ENCODE data around the gene TUBA1C.
"Not testable (repeated sequence)": the region's sequence is repeated elsewhere in the genome, so short reads cannot be mapped to it uniquely, and the experiment has no call there.

TUBA1C gene

DNA sequence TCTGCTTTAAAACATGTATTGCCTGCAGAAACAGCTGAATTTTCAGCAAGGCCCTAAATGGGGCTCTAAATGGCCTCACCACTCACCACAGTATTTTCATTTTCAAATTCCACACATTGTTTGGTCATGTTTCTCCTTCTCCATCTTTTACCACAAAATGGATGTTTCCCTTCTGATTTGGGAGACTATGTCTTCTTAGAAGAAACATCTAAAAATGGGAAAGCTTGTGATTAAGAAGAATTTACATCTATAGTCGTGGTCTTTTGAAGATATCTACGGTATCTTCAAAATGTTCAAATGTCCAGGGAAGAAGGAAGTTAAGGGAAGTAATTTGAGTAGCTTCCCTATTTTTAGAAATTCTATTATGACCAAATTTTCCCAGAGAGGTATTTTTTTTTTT lies 20.7 kb upstream of the TUBA1C start:
- Histone ChIP-seq H3K4me3 (ENCODE audit: low read depth, low read length) (no peak overlapping the region), H3K36me3 (replicated peaks) (no peaks in the 10 kb centered on the region), H3K27ac (peak overlapping the region; percentile 88), H3K27me3 (replicated peaks) (no peaks in the 10 kb centered on the region)
- peak; percentile 61 for DNase-seq
- in situ Hi-C loops (cut with HindIII; ENCODE audit: low pct_ligation_motif_present, low sequenced_read_pairs): no loop called here
- TF ChIP-seq, protein P1, sequence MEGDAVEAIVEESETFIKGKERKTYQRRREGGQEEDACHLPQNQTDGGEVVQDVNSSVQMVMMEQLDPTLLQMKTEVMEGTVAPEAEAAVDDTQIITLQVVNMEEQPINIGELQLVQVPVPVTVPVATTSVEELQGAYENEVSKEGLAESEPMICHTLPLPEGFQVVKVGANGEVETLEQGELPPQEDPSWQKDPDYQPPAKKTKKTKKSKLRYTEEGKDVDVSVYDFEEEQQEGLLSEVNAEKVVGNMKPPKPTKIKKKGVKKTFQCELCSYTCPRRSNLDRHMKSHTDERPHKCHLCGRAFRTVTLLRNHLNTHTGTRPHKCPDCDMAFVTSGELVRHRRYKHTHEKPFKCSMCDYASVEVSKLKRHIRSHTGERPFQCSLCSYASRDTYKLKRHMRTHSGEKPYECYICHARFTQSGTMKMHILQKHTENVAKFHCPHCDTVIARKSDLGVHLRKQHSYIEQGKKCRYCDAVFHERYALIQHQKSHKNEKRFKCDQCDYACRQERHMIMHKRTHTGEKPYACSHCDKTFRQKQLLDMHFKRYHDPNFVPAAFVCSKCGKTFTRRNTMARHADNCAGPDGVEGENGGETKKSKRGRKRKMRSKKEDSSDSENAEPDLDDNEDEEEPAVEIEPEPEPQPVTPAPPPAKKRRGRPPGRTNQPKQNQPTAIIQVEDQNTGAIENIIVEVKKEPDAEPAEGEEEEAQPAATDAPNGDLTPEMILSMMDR (IDR thresholded peaks at IDR 0.05; ENCODE audit: low read depth, low read length, missing control alignments): no peak

DNA sequence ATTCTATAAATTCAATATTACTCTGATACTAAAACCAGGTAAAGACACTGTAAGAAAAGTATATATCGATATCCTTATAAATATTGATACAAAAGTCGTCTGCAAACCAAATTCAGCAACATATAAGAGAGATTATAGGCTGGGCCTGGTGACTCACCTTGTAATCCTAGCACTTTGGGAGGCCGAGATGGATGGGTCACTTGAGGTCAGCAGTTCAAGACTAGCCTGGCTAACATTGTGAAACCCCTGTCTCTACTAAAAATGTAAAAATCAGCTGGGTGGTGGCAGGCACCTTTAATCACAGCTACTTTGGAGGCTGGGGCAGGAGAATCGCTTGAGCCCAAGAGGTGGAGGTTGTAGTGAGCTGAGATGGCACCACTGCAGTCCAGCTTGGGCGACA lies 13.5 kb upstream of the TUBA1C start:
- in situ Hi-C loops (cut with HindIII; ENCODE audit: low pct_ligation_motif_present, low sequenced_read_pairs): no loop called here
- Histone ChIP-seq H3K27me3 (replicated peaks) (no peaks in the 10 kb centered on the region), H3K27ac (no peak overlapping the region), H3K4me3 (ENCODE audit: low read depth, low read length) (no peak overlapping the region), H3K36me3 (replicated peaks) (no peaks in the 10 kb centered on the region)
- DNase-seq: no peak
- TF ChIP-seq, protein P1 (IDR thresholded peaks at IDR 0.05; ENCODE audit: low read depth, low read length, missing control alignments): no peak

DNA sequence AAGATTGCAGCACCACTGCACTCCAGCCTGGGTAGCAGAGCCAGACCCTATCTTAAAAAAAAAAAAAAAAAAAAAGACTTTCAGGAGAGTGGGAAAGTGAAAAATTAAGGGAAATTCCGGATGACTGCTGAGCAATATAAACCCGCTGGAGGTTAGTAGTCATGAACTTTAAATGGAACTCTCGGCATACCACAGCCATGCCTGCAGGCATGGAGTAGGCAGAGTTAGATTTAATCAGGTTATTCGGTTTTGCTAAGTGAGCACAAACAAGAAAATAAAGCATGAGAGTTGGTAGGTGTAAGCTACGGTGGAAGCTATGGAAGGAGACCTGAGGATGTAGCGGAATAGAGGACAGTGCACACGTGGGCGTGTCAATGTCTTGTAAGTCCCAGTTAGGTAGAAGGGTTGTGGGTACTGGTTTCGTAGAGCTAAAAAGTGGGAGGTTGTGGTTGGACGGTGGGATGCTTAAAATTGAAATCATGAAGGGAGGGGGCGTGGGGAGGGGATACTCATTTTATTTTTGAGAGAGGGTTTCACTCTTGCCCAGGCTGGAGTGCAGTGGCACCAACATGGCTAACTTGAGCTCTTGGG lies 11.8 kb upstream of the TUBA1C start:
- TF ChIP-seq, protein P1 (IDR thresholded peaks at IDR 0.05; ENCODE audit: low read depth, low read length, missing control alignments): no peak
- no peak for DNase-seq
- Histone ChIP-seq H3K36me3 (replicated peaks) (no peaks in the 10 kb centered on the region), H3K4me3 (ENCODE audit: low read depth, low read length) (no peak overlapping the region), H3K27me3 (replicated peaks) (no peaks in the 10 kb centered on the region), H3K27ac (no peak overlapping the region)
- in situ Hi-C loops (cut with HindIII; ENCODE audit: low pct_ligation_motif_present, low sequenced_read_pairs): no loop called here

DNA sequence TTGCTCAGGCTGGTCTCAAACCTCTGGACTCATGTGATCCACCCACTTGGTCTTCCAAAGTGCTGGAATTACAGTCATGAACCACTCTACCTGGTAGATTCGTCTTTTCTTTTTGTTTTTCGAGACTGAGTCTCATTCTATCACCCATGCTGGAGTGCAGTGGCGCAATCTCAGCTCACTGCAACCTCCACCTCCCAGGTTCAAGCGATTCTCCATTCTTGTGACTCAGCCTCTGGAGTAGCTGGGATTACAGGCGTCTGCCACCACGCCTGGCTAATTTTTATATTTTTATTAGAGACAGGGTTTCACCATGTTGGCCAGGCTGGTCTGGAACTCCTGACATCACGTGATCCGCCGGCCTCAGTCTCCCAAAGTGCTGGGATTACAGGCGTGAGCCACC lies 9.4 kb upstream of the TUBA1C start:
- H3K4me3 ChIP-seq (ENCODE audit: low read depth, low read length); DNase-seq; in situ Hi-C loops (cut with HindIII; ENCODE audit: low pct_ligation_motif_present, low sequenced_read_pairs); H3K27ac ChIP-seq; H3K27me3 ChIP-seq (replicated peaks); H3K36me3 ChIP-seq (replicated peaks): not testable (repeated sequence)

DNA sequence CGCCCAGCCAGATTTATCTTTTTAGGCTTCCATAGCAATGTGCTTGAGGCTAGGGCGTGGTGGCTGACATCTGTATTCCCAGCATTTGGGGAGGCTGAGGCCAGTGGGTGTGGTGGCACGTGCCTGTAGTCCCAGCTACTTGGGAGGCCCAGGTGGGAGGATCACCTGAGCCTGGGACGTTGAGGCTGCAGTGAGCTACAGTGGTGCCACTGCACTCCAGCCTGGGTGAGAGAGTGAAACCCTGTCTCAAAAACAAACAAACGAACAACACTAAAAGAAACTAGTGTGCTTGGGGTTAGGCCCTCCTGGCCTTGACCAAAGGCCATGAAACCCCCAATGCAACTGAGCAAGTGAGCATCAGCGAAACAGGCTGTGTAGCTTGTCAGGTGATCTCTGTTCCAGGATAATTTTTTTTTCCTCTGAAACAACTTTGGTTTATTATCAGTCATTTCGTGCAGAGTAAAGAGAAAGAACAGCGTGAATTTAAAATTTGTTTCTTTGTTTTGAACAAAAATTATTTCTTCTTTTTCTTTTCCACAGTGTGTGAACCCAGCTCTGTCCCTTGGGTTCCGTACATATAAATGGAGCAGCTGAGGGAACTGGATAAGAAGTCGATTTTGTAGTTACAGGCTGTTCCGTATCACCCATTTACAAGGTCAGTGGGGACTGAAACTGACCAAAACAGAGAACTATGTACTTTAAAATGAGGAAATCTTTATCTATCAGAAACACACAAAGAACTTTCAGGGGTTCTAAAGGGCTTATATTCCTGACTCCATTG lies 8.8 kb upstream of the TUBA1C start:
- Histone ChIP-seq H3K4me3 (ENCODE audit: low read depth, low read length) (no peak overlapping the region), H3K27me3 (replicated peaks) (no peaks in the 10 kb centered on the region), H3K27ac (no peak overlapping the region), H3K36me3 (replicated peaks) (no peaks in the 10 kb centered on the region)
- no peak for DNase-seq
- in situ Hi-C loops (cut with HindIII; ENCODE audit: low pct_ligation_motif_present, low sequenced_read_pairs): no loop called here
- TF ChIP-seq, protein P1 (IDR thresholded peaks at IDR 0.05; ENCODE audit: low read depth, low read length, missing control alignments): no peak

DNA sequence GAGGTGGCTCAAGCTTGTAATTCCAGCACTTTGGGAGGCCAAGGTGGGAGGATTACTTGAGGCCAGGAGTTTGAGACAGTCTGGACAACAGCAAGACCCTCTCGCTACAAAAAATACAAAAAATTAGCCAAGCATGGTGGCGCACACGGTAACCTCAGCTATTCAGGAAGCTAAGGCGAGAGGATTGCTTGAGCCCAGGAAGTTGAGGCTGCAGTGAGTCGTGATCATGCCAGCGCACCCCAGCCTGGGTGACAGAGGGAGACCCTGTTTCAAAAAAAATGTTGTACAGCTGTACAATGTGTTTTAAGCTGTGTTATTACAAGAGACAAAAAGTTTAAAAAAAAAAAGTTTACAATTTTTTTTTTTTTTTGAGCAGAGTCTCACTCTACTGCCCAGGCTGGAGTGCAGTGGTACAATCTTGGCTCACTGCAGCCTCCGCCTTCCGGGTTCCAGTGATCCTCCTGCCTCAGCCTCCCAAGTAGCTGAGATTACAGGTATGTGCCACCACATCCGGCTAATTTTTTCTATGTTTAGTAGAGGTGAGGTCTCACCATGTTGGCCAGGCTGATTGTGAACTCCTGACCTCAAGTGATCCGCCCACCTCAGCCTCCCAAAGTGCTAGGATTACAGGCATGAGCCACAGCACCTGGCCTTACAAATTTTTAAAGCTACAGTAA lies 7.2 kb upstream of the TUBA1C start:
- H3K36me3 ChIP-seq (replicated peaks); DNase-seq; in situ Hi-C loops (cut with HindIII; ENCODE audit: low pct_ligation_motif_present, low sequenced_read_pairs); H3K27me3 ChIP-seq (replicated peaks); H3K27ac ChIP-seq; H3K4me3 ChIP-seq (ENCODE audit: low read depth, low read length): not testable (repeated sequence)
